H9 (cell line): ENCODE results near the gene ADTRP. TPM values are rescaled to one million over a fixed set of nuclear protein-coding genes. Genes with fewer than 3 reads are reported as not detected.

Experiments
- DNase-seq: peaks from one replicate; pipeline ENCODE4 v3.0.0-alpha.2; 2017
- H2AFZ ChIP-seq: one replicate; pipeline ENCODE4 v1.6.1; 2013; ENCODE audit warnings: mild to moderate bottlenecking, low read length, control low read depth, moderate library complexity
- H2AK5ac ChIP-seq: 2 replicates; pipeline ENCODE4 v1.6.1; 2013; ENCODE audit warnings: low read length, control low read depth, mixed read lengths; ENCODE audit not compliant: insufficient read length
- H2BK120ac ChIP-seq: one replicate; pipeline ENCODE4 v1.6.1; 2013; ENCODE audit warnings: low read depth, mild to moderate bottlenecking, low read length, control low read depth, inconsistent platforms; ENCODE audit not compliant: poor library complexity, severe bottlenecking
- H2BK12ac ChIP-seq: 2 replicates; pipeline ENCODE4 v1.6.1; 2013; ENCODE audit warnings: low read length, control low read depth, mixed read lengths, low read depth; ENCODE audit not compliant: insufficient read length
- H2BK15ac ChIP-seq: 2 replicates; pipeline ENCODE4 v1.6.1; 2013; ENCODE audit warnings: low read depth, low read length, control low read depth
- H2BK20ac ChIP-seq: one replicate; pipeline ENCODE4 v1.6.1; 2013; ENCODE audit warnings: low read depth, mild to moderate bottlenecking, low read length, control low read depth, inconsistent platforms; ENCODE audit not compliant: poor library complexity, severe bottlenecking
- H2BK5ac ChIP-seq: 2 replicates; pipeline ENCODE4 v1.6.1; 2013; ENCODE audit warnings: low read length, control low read depth, mixed read lengths; ENCODE audit not compliant: insufficient read length
- H3K14ac ChIP-seq: 2 replicates; pipeline ENCODE4 v1.6.1; 2013; ENCODE audit warnings: low read length, control low read depth; ENCODE audit not compliant: insufficient read depth
- H3K18ac ChIP-seq: 2 replicates; pipeline ENCODE4 v1.6.1; 2013; ENCODE audit warnings: low read depth, mild to moderate bottlenecking, mixed read lengths, low read length, control low read depth; ENCODE audit not compliant: insufficient read length
- H3K23ac ChIP-seq: 2 replicates; pipeline ENCODE4 v1.6.1; 2013; ENCODE audit warnings: low read length, control low read depth, mixed read lengths, low read depth; ENCODE audit not compliant: insufficient read length
- H3K23me2 ChIP-seq: 2 replicates; pipeline ENCODE4 v1.6.1; 2013; ENCODE audit warnings: low read depth, mild to moderate bottlenecking, mixed read lengths, low read length, control low read depth; ENCODE audit not compliant: insufficient read length, poor library complexity, severe bottlenecking
- H3K27ac ChIP-seq: 2 replicates; pipeline ENCODE4 v1.5.1; 2013; ENCODE audit warnings: low read length, control low read depth, mixed read lengths, low read depth; ENCODE audit not compliant: insufficient read length
- H3K27me3 ChIP-seq: 2 replicates; pipeline ENCODE4 v1.6.1; 2013; ENCODE audit warnings: low read length, control low read depth, inconsistent platforms; ENCODE audit not compliant: insufficient read depth
- H3K4ac ChIP-seq: 2 replicates; pipeline ENCODE4 v1.6.1; 2013; ENCODE audit warnings: low read depth, mild to moderate bottlenecking, control low read depth, inconsistent platforms, low read length, moderate library complexity
- H3K4me1 ChIP-seq: 2 replicates; pipeline ENCODE4 v1.6.1; 2013; ENCODE audit warnings: low read length, control low read depth, inconsistent platforms; ENCODE audit not compliant: insufficient read depth
- H3K4me2 ChIP-seq: 2 replicates; pipeline ENCODE4 v1.6.1; 2013; ENCODE audit warnings: low read length, control low read depth, mixed read lengths; ENCODE audit not compliant: insufficient read length, insufficient read depth
- H3K56ac ChIP-seq: 2 replicates; pipeline ENCODE4 v1.6.1; 2013; ENCODE audit warnings: low read depth, mild to moderate bottlenecking, mixed read lengths, low read length, control low read depth; ENCODE audit not compliant: insufficient read length
- H3K79me1 ChIP-seq: 2 replicates; pipeline ENCODE4 v1.6.1; 2013; ENCODE audit warnings: low read depth, mild to moderate bottlenecking, moderate library complexity, low read length, control low read depth, inconsistent platforms; ENCODE audit not compliant: insufficient read depth, poor library complexity, severe bottlenecking
- H3K79me2 ChIP-seq: 2 replicates; pipeline ENCODE4 v1.6.1; 2013; ENCODE audit warnings: low read length, control low read depth, inconsistent platforms; ENCODE audit not compliant: insufficient read depth
- H3K9ac ChIP-seq: 2 replicates; pipeline ENCODE4 v1.6.1; 2013; ENCODE audit warnings: low read length, control low read depth, mixed read lengths; ENCODE audit not compliant: insufficient read length; ENCODE audit errors: extremely low read depth
- H3K9me3 ChIP-seq: one replicate; pipeline ENCODE4 v1.6.1; 2013; ENCODE audit warnings: low read depth, low read length, inconsistent platforms; ENCODE audit not compliant: control insufficient read depth
- H3T11ph ChIP-seq: one replicate; pipeline ENCODE4 v1.6.1; 2013; ENCODE audit warnings: mild to moderate bottlenecking, low read length, control low read depth, inconsistent platforms
- H4K20me1 ChIP-seq: one replicate; pipeline ENCODE4 v1.6.1; 2013; ENCODE audit not compliant: control insufficient read depth, insufficient read length, insufficient read depth
- H4K5ac ChIP-seq: 2 replicates; pipeline ENCODE4 v1.6.1; 2013; ENCODE audit warnings: low read depth, mild to moderate bottlenecking, mixed read lengths, low read length, control low read depth; ENCODE audit not compliant: insufficient read length
- H4K8ac ChIP-seq: replicated peaks from 2 replicates; pipeline ENCODE4 v1.6.1; 2013; ENCODE audit warnings: low read length, control low read depth, mixed read lengths, low read depth; ENCODE audit not compliant: insufficient read length
- H4K91ac ChIP-seq: 2 replicates; pipeline ENCODE4 v1.6.1; 2013; ENCODE audit warnings: low read depth, mild to moderate bottlenecking, moderate library complexity, mixed read lengths, low read length, control low read depth; ENCODE audit not compliant: insufficient read length
- H3K27ac Mint-ChIP-seq, 3 experiments: 2 replicates in 2 of 3; 3 replicates in 1 of 3; pipeline ENCODE4 v1.8.0; 2020 to 2021; ENCODE audit warnings: mixed read lengths in 3 of 3, mild to moderate bottlenecking in 1 of 3, moderate library complexity in 1 of 3
- H3K27me3 Mint-ChIP-seq: 2 replicates; pipeline ENCODE4 v1.8.0; 2021; ENCODE audit warnings: low read depth, mild to moderate bottlenecking, moderate library complexity, mixed read lengths
- H3K36me3 Mint-ChIP-seq, 3 experiments: 2 replicates in 2 of 3; 3 replicates in 1 of 3; pipeline ENCODE4 v1.8.0; 2020 to 2021; ENCODE audit warnings: low read depth in 3 of 3, mixed read lengths in 3 of 3; ENCODE audit not compliant: insufficient read depth in 1 of 3
- H3K4me1 Mint-ChIP-seq, 2 experiments: 2 replicates each; pipeline ENCODE4 v1.8.0; 2020; ENCODE audit warnings: mixed read lengths in 2 of 2
- H3K4me3 Mint-ChIP-seq, 2 experiments: 2 replicates in 1 of 2; 3 replicates in 1 of 2; pipeline ENCODE4 v1.8.0; 2020 to 2021; ENCODE audit warnings: mild to moderate bottlenecking in 2 of 2, mixed read lengths in 2 of 2, moderate library complexity in 1 of 2
- H3K9me3 Mint-ChIP-seq, 2 experiments: 2 replicates in 1 of 2; 3 replicates in 1 of 2; pipeline ENCODE4 v1.8.0; 2020; ENCODE audit warnings: mild to moderate bottlenecking in 2 of 2, mixed read lengths in 2 of 2, moderate library complexity in 1 of 2
- CTCF ChIP-seq: fragments of 200-600 bp; sonication (generic); conservative IDR thresholded peaks from 3 replicates; pipeline ENCODE4 v1.8.0; 2021; ENCODE audit warnings: antibody characterized with exemption, mild to moderate bottlenecking
- WGBS: extraction: QIAGEN DNeasy Blood & Tissue Kit; methylation state at CpG from one replicate; pipeline ENCODE4 v1.1.7; 2013; ENCODE audit warnings: missing lambda C conversion rate, low lambda C conversion rate, mixed read lengths; ENCODE audit not compliant: insufficient read length; ENCODE audit errors: extremely low coverage; 5-methylcytosine and 5-hydroxymethylcytosine counted together
- total RNA-seq: library from RNA; stranded (reverse); gene quantifications from 2 replicates; pipeline ENCODE4 v1.2.1, GENCODE V29; 2021

Gene ADTRP
- total RNA-seq, 1 experiment from 2014 or later, result not detected

- Histone ChIP-seq H2AFZ (no peak overlapping the region), H2BK120ac (no peak overlapping the region), H3K18ac (no peak overlapping the region), H3K79me2 (no peaks in the 10 kb centered on the region), H2BK5ac (no peak overlapping the region), H3K4ac (no peak overlapping the region), H2BK12ac (no peak overlapping the region), H4K5ac (no peak overlapping the region), H2AK5ac (no peak overlapping the region), H3K9ac (no peak overlapping the region), H3K14ac (no peak overlapping the region), H4K91ac (no peak overlapping the region), H3K23me2 (no peaks in the 10 kb centered on the region), H4K8ac (no peak overlapping the region), H3K27me3 (no peaks in the 10 kb centered on the region; the same call in 1 of the 2 replicates), H3K9me3 (no peaks in the 10 kb centered on the region), H2BK15ac (no peak overlapping the region), H3K56ac (no peak overlapping the region), H3K27ac (no peak overlapping the region), H4K20me1 (no peaks in the 10 kb centered on the region), H3K4me2 (no peak overlapping the region), H2BK20ac (no peak overlapping the region), H3K79me1 (no peaks in the 10 kb centered on the region), H3K4me1 (peaks cover 13% of the 10 kb centered on the region), H3K23ac (no peak overlapping the region), H3T11ph (no peak overlapping the region)
- TF ChIP-seq CTCF, result no peak
- WGBS, result no CpG with 5 or more reads among the region's 2 CpGs
- DNase-seq, result no peak
- Mint-ChIP-seq H3K27me3 (peaks cover 1% of the 10 kb centered on the region; the same call in 1 of the 2 replicates), H3K36me3 (peaks cover 0 to 1% (median 0%) of the 10 kb centered on the region in 3 experiments; a peak in 2 of 7 replicates), H3K4me1 (peaks cover 56 to 62% of the 10 kb centered on the region in 2 experiments), H3K27ac (no peak overlapping the region), H3K9me3 (no peaks in the 10 kb centered on the region; a peak in 1 of 5 replicates), H3K4me3 (no peak overlapping the region)
Measured at GRCh38 chr6:11769244-11769643, 9.4 kb downstream of the ADTRP start.
